Upper lobe of right lung (tissue), 1 donor: ENCODE measurements around the gene ZP3. TPM values are rescaled to one million over a fixed set of nuclear protein-coding genes. Genes with fewer than 3 reads are reported as not detected.
"Not testable (repeated sequence)": the region's sequence is repeated elsewhere in the genome, so short reads cannot be mapped to it uniquely, and the experiment has no call there.

Source experiments
- ATAC-seq: fragments of 200-7000 bp; cut with Tn5 transposase; one replicate; pipeline ENCODE4 v1.9.1; 2020; ENCODE audit warnings: mild to moderate bottlenecking, moderate library complexity
- DNase-seq: peaks from one replicate; pipeline ENCODE4 v3.0.0-alpha.2; 2020
- H3K27ac ChIP-seq: fragments of 200-600 bp; one replicate; pipeline ENCODE4 v1.8.0; 2022
- H3K27me3 ChIP-seq: fragments of 200-600 bp; one replicate; pipeline ENCODE4 v1.8.0; 2022; ENCODE audit warnings: mild to moderate bottlenecking
- H3K36me3 ChIP-seq: fragments of 200-600 bp; one replicate; pipeline ENCODE4 v1.8.0; 2022
- H3K4me1 ChIP-seq: fragments of 200-600 bp; one replicate; pipeline ENCODE4 v1.8.0; 2022
- H3K4me3 ChIP-seq: fragments of 200-600 bp; one replicate; pipeline ENCODE4 v1.8.0; 2022; ENCODE audit warnings: mild to moderate bottlenecking
- H3K9me3 ChIP-seq: fragments of 200-600 bp; one replicate; pipeline ENCODE4 v1.8.0; 2022
- intact Hi-C: fragments of 100-400 bp; cut with DNase I; formaldehyde crosslinking; loops from one replicate; pipeline ENCODE4 v1.11.0; 2022
- total RNA-seq: library from RNA; stranded (reverse); fragmentation: NEBNext Ultra II Directional; extraction: Animal tissue kit (Norgen Biotek cat#: 25700); gene quantifications from one replicate; pipeline ENCODE4 v1.2.1, GENCODE V29; 2021
- TF ChIP-seq, protein P1 (sequence below): fragments of 200-600 bp; IDR thresholded peaks from one replicate; pipeline ENCODE4 v1.8.0; 2022; ENCODE audit warnings: antibody characterized with exemption
- donor health status: DM: no; HTN: yes; CAD: no; lungs with severe emphysema.

Gene ZP3
- total RNA-seq, 1 donor from 2014 or later, result 0.84 TPM

- no peak for DNase-seq
- Histone ChIP-seq H3K36me3 (no peaks in the 10 kb centered on the region), H3K9me3 (no peaks in the 10 kb centered on the region), H3K27me3 (no peaks in the 10 kb centered on the region), H3K27ac (no peak overlapping the region), H3K4me3 (no peak overlapping the region), H3K4me1 (peaks cover 16% of the 10 kb centered on the region)
- ATAC-seq, result no peak
- intact Hi-C loops, result no loop called here
- TF ChIP-seq, protein P1, sequence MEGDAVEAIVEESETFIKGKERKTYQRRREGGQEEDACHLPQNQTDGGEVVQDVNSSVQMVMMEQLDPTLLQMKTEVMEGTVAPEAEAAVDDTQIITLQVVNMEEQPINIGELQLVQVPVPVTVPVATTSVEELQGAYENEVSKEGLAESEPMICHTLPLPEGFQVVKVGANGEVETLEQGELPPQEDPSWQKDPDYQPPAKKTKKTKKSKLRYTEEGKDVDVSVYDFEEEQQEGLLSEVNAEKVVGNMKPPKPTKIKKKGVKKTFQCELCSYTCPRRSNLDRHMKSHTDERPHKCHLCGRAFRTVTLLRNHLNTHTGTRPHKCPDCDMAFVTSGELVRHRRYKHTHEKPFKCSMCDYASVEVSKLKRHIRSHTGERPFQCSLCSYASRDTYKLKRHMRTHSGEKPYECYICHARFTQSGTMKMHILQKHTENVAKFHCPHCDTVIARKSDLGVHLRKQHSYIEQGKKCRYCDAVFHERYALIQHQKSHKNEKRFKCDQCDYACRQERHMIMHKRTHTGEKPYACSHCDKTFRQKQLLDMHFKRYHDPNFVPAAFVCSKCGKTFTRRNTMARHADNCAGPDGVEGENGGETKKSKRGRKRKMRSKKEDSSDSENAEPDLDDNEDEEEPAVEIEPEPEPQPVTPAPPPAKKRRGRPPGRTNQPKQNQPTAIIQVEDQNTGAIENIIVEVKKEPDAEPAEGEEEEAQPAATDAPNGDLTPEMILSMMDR, result no peak
Observed at GRCh38 chr7:76383089-76383944, 41.4 kb upstream of the ZP3 start.

DNA sequence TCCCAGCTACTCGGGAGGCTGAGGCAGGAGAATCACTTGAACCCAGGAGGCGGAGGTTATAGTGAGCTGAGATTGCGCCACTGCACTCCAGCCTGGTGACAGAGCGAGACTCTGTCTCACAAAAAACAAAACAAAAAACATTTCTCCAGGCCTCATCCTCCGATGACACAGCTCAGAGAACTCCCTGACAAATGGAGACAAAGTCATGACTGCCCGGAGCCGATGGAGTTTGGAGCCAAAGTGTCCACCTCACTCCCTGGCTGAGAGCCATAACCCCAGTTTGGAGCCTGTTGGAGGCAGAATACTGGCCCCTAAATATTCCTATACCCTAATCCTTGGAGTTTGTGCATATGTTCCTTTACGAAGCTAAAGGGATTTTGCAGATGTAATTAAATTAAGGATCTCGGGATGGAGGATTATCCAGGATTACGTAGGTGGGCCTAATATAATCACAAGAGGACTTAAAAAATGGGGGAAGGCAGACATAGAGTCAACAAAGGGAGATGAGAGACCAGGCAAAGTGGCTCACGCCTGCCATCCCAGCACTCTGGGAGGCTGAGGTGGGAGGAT, 38.0 kb upstream of the ZP3 start:
- DNase-seq (no peak), ATAC-seq (no peak)
- H3K4me1 ChIP-seq, result no peaks in the 10 kb centered on the region
- no peaks in the 10 kb centered on the region for H3K36me3 ChIP-seq
- TF ChIP-seq, protein P1, result no peak
- no peaks in the 10 kb centered on the region for H3K27me3 ChIP-seq
- H3K9me3 ChIP-seq, result no peaks in the 10 kb centered on the region
- intact Hi-C loops, result no loop called here
- no peak overlapping the region for H3K4me3 ChIP-seq
- no peak overlapping the region for H3K27ac ChIP-seq

GRCh38 chr7:76387789-76388188, 37.0 kb upstream of the ZP3 start:
- DNase-seq, H3K9me3 ChIP-seq, H3K27ac ChIP-seq, ATAC-seq, H3K4me1 ChIP-seq, H3K4me3 ChIP-seq, H3K27me3 ChIP-seq, H3K36me3 ChIP-seq, intact Hi-C loops: not testable (repeated sequence)

DNA sequence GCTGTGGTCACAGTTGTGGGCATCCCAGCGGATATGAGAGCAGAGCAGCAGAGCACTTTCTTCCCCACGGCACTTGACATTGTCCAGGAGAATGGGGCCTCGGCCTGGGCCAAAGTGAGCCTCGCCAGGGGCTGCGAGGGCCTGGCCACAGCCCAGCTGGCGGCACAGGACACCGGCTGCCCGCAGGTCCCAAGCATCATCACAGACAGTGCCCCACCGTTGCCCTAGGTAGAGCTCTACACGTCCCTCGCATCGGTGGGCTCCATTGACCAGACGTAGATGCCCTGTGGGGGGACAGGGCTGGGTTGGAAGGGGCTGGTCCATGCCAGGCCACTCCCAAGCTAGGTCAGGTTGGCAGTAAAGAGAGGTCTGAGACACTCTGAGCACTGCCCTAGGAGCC, 34.7 kb upstream of the ZP3 start:
- no peaks in the 10 kb centered on the region for H3K27me3 ChIP-seq
- TF ChIP-seq, protein P1, result no peak
- intact Hi-C loops, result no loop called here
- H3K9me3 ChIP-seq, result no peaks in the 10 kb centered on the region
- DNase-seq, result no peak
- no peaks in the 10 kb centered on the region for H3K36me3 ChIP-seq
- no peak overlapping the region for H3K4me3 ChIP-seq
- no peak overlapping the region for H3K27ac ChIP-seq
- ATAC-seq, result no peak
- H3K4me1 ChIP-seq, result peaks cover 11% of the 10 kb centered on the region

GRCh38 chr7:76392531-76393115, 32.1 kb upstream of the ZP3 start:
- TF ChIP-seq, protein P1, result no peak
- Histone ChIP-seq H3K9me3 (no peaks in the 10 kb centered on the region), H3K4me1 (peaks cover 17% of the 10 kb centered on the region), H3K27ac (peak overlapping the region; percentile 92), H3K27me3 (no peaks in the 10 kb centered on the region), H3K4me3 (peak overlapping the region; percentile 66), H3K36me3 (no peaks in the 10 kb centered on the region)
- ATAC-seq (no peak), DNase-seq (no peak)
- intact Hi-C loops, result no loop called here
